Trophoblast cell (in vitro differentiated cells and primary cell): ENCODE measurements around the gene NR4A1.

Experiments used
- DNase-seq, 2 donors: peaks; one replicate each; pipeline ENCODE4 v3.0.0-alpha.2; 2016
- H2AFZ ChIP-seq: 2 replicates; pipeline ENCODE4 v1.6.1; 2013; ENCODE audit warnings: low read length, moderate library complexity, mild to moderate bottlenecking; ENCODE audit not compliant: insufficient read depth, poor library complexity
- H2AK5ac ChIP-seq: 2 replicates; pipeline ENCODE4 v1.6.1; 2013; ENCODE audit warnings: mild to moderate bottlenecking, low read length
- H2BK120ac ChIP-seq: 2 replicates; pipeline ENCODE4 v1.6.1; 2013; ENCODE audit warnings: low read length, mild to moderate bottlenecking, moderate library complexity; ENCODE audit not compliant: insufficient read depth, poor library complexity
- H2BK12ac ChIP-seq: 2 replicates; pipeline ENCODE4 v1.6.1; 2013; ENCODE audit warnings: mild to moderate bottlenecking, low read length, moderate library complexity
- H2BK5ac ChIP-seq: 2 replicates; pipeline ENCODE4 v1.6.1; 2013; ENCODE audit warnings: low read length, low read depth, moderate library complexity, mild to moderate bottlenecking; ENCODE audit not compliant: poor library complexity
- H3K14ac ChIP-seq: 2 replicates; pipeline ENCODE4 v1.6.1; 2013; ENCODE audit warnings: mild to moderate bottlenecking, low read length
- H3K18ac ChIP-seq: 2 replicates; pipeline ENCODE4 v1.6.1; 2013; ENCODE audit warnings: mild to moderate bottlenecking, low read length
- H3K23ac ChIP-seq: 2 replicates; pipeline ENCODE4 v1.6.1; 2013; ENCODE audit warnings: low read length
- H3K27ac ChIP-seq: 2 replicates; pipeline ENCODE4 v1.5.1; 2013; ENCODE audit warnings: low read depth, mild to moderate bottlenecking, inconsistent platforms, low read length, moderate library complexity
- H3K27me3 ChIP-seq: 2 replicates; pipeline ENCODE4 v1.6.1; 2013; ENCODE audit warnings: inconsistent platforms, mild to moderate bottlenecking, low read length, moderate library complexity; ENCODE audit not compliant: insufficient read depth
- H3K36me3 ChIP-seq, 2 experiments: 1 replicate in 1 of 2; 2 replicates in 1 of 2; pipeline ENCODE4 v1.6.1; 2013; ENCODE audit warnings: low read length in 2 of 2, mild to moderate bottlenecking in 2 of 2, moderate library complexity in 1 of 2; ENCODE audit not compliant: insufficient read depth in 2 of 2, control insufficient read depth in 1 of 2
- H3K4ac ChIP-seq: 2 replicates; pipeline ENCODE4 v1.6.1; 2013; ENCODE audit warnings: low read depth, mild to moderate bottlenecking, low read length, moderate library complexity
- H3K4me1 ChIP-seq, 2 experiments: 1 replicate in 1 of 2; 2 replicates in 1 of 2; pipeline ENCODE4 v1.6.1; 2013; ENCODE audit warnings: low read length in 2 of 2, mild to moderate bottlenecking in 2 of 2, moderate library complexity in 1 of 2; ENCODE audit not compliant: insufficient read depth in 2 of 2, control insufficient read depth in 1 of 2
- H3K4me2 ChIP-seq: 2 replicates; pipeline ENCODE4 v1.6.1; 2013; ENCODE audit warnings: inconsistent platforms, mild to moderate bottlenecking, low read length, moderate library complexity
- H3K4me3 ChIP-seq: 2 replicates; pipeline ENCODE4 v1.5.1; 2013; ENCODE audit warnings: mild to moderate bottlenecking, low read depth, low read length, inconsistent platforms
- H3K79me1 ChIP-seq: one replicate; pipeline ENCODE4 v1.6.1; 2013; ENCODE audit warnings: low read length
- H3K79me2 ChIP-seq: 2 replicates; pipeline ENCODE4 v1.6.1; 2013; ENCODE audit warnings: low read length, mild to moderate bottlenecking; ENCODE audit not compliant: control insufficient read depth, insufficient read depth, poor library complexity
- H3K9ac ChIP-seq: 2 replicates; pipeline ENCODE4 v1.6.1; 2013; ENCODE audit warnings: mild to moderate bottlenecking, low read length
- H3K9me3 ChIP-seq: 2 replicates; pipeline ENCODE4 v1.6.1; 2013; ENCODE audit warnings: low read depth, mild to moderate bottlenecking, control low read depth, inconsistent platforms, low read length; ENCODE audit not compliant: insufficient read depth
- H4K12ac ChIP-seq: 2 replicates; pipeline ENCODE4 v1.6.1; 2013; ENCODE audit warnings: low read depth, mild to moderate bottlenecking, low read length, moderate library complexity
- H4K8ac ChIP-seq: 2 replicates; pipeline ENCODE4 v1.6.1; 2013; ENCODE audit warnings: low read depth, mild to moderate bottlenecking, low read length, moderate library complexity
- H4K91ac ChIP-seq: one replicate; pipeline ENCODE4 v1.6.1; 2013; ENCODE audit warnings: low read depth, mild to moderate bottlenecking, low read length, moderate library complexity
- WGBS: extraction: QIAGEN DNeasy Blood & Tissue Kit; methylation state at CpG from one replicate; pipeline ENCODE4 v1.1.7; 2013; ENCODE audit warnings: missing lambda C conversion rate; ENCODE audit not compliant: insufficient read length, insufficient coverage; ENCODE audit errors: extremely low coverage; 5-methylcytosine and 5-hydroxymethylcytosine counted together

Gene NR4A1

GRCh38 chr12:52080403-52081251, 29.4 kb downstream of the NR4A1 start:
- Histone ChIP-seq H3K23ac (no peak overlapping the region), H3K9ac (no peak overlapping the region), H4K8ac (no peak overlapping the region), H3K18ac (no peak overlapping the region), H3K36me3 (peaks cover 31% of the 10 kb centered on the region in 2 experiments), H3K14ac (no peak overlapping the region), H3K79me2 (no peaks in the 10 kb centered on the region), H2BK12ac (no peak overlapping the region), H2AK5ac (no peak overlapping the region), H2BK5ac (no peak overlapping the region), H2AFZ (no peak overlapping the region), H3K4me3 (no peak overlapping the region), H3K79me1 (no peaks in the 10 kb centered on the region), H3K9me3 (peaks cover 3% of the 10 kb centered on the region), H4K91ac (no peak overlapping the region), H4K12ac (no peak overlapping the region), H3K27me3 (no peaks in the 10 kb centered on the region), H3K4me1 (no peaks in the 10 kb centered on the region), H3K4me2 (no peak overlapping the region), H3K4ac (no peak overlapping the region), H2BK120ac (no peak overlapping the region), H3K27ac (no peak overlapping the region)
- no peak for DNase-seq
- no CpG with 5 or more reads among the region's 10 CpGs for WGBS

- Histone ChIP-seq H3K4me1 (no peaks in the 10 kb centered on the region), H2BK12ac (no peak overlapping the region), H3K27me3 (no peaks in the 10 kb centered on the region), H3K27ac (no peak overlapping the region), H2AFZ (no peak overlapping the region), H3K4me2 (no peak overlapping the region), H4K12ac (no peak overlapping the region), H3K14ac (no peak overlapping the region), H2BK5ac (no peak overlapping the region), H3K36me3 (peaks cover 25 to 28% of the 10 kb centered on the region in 2 experiments), H2AK5ac (no peak overlapping the region), H4K91ac (no peak overlapping the region), H3K4ac (no peak overlapping the region), H3K79me2 (no peaks in the 10 kb centered on the region), H3K4me3 (no peak overlapping the region), H3K9ac (no peak overlapping the region), H4K8ac (no peak overlapping the region), H3K9me3 (peaks cover 3% of the 10 kb centered on the region), H3K79me1 (no peaks in the 10 kb centered on the region), H2BK120ac (no peak overlapping the region), H3K18ac (no peak overlapping the region), H3K23ac (no peak overlapping the region)
- no peak for DNase-seq
- no CpG with 5 or more reads among the region's 9 CpGs for WGBS
Measured at GRCh38 chr12:52081263-52081733, 30.1 kb downstream of the NR4A1 start.

DNA sequence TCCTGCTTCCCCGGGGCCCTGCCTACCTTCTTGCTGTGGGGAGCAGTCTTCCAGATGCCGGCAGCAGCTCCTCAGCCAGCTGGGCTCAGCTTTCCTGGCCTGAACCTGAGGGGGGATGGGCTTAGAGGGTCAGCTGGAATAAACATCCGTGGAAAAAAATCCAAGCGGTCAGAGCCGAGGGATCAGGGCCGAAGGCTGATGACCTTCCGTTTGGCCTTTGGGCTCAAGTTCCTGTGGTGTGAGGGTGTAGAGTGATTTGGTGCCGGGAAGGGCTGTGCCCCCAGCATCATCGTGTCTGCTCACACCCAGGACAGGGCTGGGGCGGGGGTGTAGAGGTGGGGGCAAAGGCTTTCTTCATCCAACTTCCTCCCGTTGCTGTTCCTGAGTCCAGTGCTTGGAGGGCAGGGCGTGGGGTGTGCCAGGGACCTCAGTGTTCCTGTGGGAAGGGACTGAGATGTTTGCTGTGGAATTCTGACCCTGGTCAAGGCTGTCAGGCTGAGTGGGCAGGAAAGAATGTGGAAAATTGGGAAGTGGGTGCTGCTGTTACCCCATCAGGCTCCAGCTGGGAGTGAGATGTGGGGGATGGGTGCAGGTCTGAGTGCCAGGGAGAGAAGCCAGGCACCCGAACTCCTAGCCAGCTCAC, 30.9 kb downstream of the NR4A1 start:
- Histone ChIP-seq H3K27me3 (no peaks in the 10 kb centered on the region), H3K14ac (no peak overlapping the region), H3K9ac (no peak overlapping the region), H3K4me2 (no peak overlapping the region), H4K8ac (no peak overlapping the region), H2BK12ac (no peak overlapping the region), H3K4me1 (no peaks in the 10 kb centered on the region), H3K36me3 (peaks cover 17 to 20% of the 10 kb centered on the region in 2 experiments), H3K4ac (no peak overlapping the region), H4K91ac (no peak overlapping the region), H2AFZ (no peak overlapping the region), H3K79me1 (no peaks in the 10 kb centered on the region), H3K9me3 (peaks cover 3% of the 10 kb centered on the region), H3K27ac (no peak overlapping the region), H3K18ac (no peak overlapping the region), H4K12ac (no peak overlapping the region), H2BK120ac (no peak overlapping the region), H3K4me3 (no peak overlapping the region), H2BK5ac (no peak overlapping the region), H3K23ac (no peak overlapping the region), H2AK5ac (no peak overlapping the region), H3K79me2 (no peaks in the 10 kb centered on the region)
- WGBS, result no CpG with 5 or more reads among the region's 13 CpGs
- DNase-seq, result no peak

- no peak overlapping the region for H3K4ac ChIP-seq
- H3K9ac ChIP-seq, result no peak overlapping the region
- H3K14ac ChIP-seq, result no peak overlapping the region
- peaks cover 3% of the 10 kb centered on the region for H3K9me3 ChIP-seq
- no peak overlapping the region for H4K91ac ChIP-seq
- no peaks in the 10 kb centered on the region for H3K4me1 ChIP-seq
- no peak overlapping the region for H3K4me3 ChIP-seq
- H3K18ac ChIP-seq, result no peak overlapping the region
- no peak overlapping the region for H2AK5ac ChIP-seq
- H3K23ac ChIP-seq, result no peak overlapping the region
- H4K12ac ChIP-seq, result no peak overlapping the region
- no peaks in the 10 kb centered on the region for H3K79me1 ChIP-seq
- H3K36me3 ChIP-seq, result peaks cover 15 to 18% of the 10 kb centered on the region in 2 experiments
- H3K4me2 ChIP-seq, result no peak overlapping the region
- WGBS, result no CpG with 5 or more reads among the region's 4 CpGs
- no peaks in the 10 kb centered on the region for H3K79me2 ChIP-seq
- no peak overlapping the region for H2BK12ac ChIP-seq
- no peak overlapping the region for H4K8ac ChIP-seq
- H2BK5ac ChIP-seq, result no peak overlapping the region
- DNase-seq, result no peak
- no peak overlapping the region for H2AFZ ChIP-seq
- no peak overlapping the region for H2BK120ac ChIP-seq
- no peak overlapping the region for H3K27ac ChIP-seq
- no peaks in the 10 kb centered on the region for H3K27me3 ChIP-seq
Measured at GRCh38 chr12:52082669-52082987, 31.4 kb downstream of the NR4A1 start.
